Gastrocnemius medialis (tissue), 4 donors: ENCODE measurements around the gene HLA-DMA.

ENCODE experiments used
- POLR2A ChIP-seq, 2 donors: fragments of 450-650 bp; IDR thresholded peaks; one replicate each; pipeline ENCODE4 v1.6.1; 2017; ENCODE audit warnings: antibody characterized with exemption in 2 of 2, mild to moderate bottlenecking in 2 of 2, moderate library complexity in 2 of 2
- TF ChIP-seq, protein P1 (sequence below), 5 experiments: fragments of 450-650 bp in 3 of 5; fragments of 200-600 bp in 2 of 5; sonication (generic) in 2 of 5; IDR thresholded peaks in 4 of 5; conservative IDR thresholded peaks in 1 of 5; 1 replicate in 4 of 5; 2 replicates in 1 of 5; pipeline ENCODE4 v1.5.1; 2016 to 2019; ENCODE audit warnings: antibody characterized with exemption in 5 of 5, mild to moderate bottlenecking in 3 of 5, moderate library complexity in 3 of 5

DNA sequence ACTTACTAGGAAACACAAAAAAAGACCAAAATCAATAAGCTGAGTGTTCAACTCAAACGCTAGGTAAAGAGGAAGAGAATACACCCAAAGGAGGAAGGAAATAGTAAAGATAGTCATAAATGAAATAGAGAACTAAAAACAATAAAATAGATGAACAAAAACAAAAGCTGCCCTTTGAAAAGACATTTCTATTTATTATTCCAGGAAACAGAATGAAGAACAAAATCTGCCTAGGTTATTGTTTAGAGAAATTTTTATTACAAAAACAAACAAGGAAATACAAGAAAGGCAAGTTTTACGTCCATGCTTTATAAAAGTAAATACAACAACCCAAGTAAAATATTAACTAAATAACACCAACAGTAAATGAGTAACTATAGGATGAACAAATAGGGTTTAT is 32.2 kb downstream of the HLA-DMA start:
- TF ChIP-seq, protein P1, sequence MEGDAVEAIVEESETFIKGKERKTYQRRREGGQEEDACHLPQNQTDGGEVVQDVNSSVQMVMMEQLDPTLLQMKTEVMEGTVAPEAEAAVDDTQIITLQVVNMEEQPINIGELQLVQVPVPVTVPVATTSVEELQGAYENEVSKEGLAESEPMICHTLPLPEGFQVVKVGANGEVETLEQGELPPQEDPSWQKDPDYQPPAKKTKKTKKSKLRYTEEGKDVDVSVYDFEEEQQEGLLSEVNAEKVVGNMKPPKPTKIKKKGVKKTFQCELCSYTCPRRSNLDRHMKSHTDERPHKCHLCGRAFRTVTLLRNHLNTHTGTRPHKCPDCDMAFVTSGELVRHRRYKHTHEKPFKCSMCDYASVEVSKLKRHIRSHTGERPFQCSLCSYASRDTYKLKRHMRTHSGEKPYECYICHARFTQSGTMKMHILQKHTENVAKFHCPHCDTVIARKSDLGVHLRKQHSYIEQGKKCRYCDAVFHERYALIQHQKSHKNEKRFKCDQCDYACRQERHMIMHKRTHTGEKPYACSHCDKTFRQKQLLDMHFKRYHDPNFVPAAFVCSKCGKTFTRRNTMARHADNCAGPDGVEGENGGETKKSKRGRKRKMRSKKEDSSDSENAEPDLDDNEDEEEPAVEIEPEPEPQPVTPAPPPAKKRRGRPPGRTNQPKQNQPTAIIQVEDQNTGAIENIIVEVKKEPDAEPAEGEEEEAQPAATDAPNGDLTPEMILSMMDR (IDR thresholded peaks at IDR 0.05 in 4 of 5, conservative IDR thresholded peaks at IDR 0.05 in 1 of 5), result no peak
- TF ChIP-seq POLR2A (IDR thresholded peaks at IDR 0.05), result no peak
